ENCODE data around the gene DNAH14.

DNA sequence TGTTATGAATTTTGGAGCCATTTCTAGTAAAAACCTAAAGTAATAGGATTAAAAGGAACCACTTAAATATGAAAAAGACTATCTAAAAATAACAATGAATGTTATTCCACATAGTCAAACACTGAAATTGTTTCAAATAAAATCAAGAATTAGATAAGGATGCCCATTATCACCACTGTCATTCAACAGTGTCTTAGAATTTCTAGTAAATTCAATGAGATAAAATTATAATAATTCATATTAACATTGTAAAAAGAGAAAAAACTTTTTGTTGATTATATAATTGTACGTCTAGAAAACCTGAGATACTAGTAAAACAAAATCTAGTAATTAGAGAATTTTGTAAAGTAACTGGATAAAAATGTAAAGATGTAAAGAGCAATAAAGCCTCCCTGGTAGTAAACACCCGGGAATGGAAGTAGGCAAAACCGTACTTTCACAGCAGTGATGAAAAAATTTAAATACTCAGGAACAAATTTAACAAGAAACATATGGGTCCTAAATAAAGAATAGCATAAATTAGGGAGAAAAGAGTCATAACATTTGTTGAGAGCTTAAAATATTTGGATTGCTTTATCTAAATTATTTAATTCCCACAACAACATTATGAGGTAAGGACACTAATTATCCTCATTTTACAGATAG, 442.0 kb downstream of the DNAH14 start:
- TF ChIP-seq, protein P1, sequence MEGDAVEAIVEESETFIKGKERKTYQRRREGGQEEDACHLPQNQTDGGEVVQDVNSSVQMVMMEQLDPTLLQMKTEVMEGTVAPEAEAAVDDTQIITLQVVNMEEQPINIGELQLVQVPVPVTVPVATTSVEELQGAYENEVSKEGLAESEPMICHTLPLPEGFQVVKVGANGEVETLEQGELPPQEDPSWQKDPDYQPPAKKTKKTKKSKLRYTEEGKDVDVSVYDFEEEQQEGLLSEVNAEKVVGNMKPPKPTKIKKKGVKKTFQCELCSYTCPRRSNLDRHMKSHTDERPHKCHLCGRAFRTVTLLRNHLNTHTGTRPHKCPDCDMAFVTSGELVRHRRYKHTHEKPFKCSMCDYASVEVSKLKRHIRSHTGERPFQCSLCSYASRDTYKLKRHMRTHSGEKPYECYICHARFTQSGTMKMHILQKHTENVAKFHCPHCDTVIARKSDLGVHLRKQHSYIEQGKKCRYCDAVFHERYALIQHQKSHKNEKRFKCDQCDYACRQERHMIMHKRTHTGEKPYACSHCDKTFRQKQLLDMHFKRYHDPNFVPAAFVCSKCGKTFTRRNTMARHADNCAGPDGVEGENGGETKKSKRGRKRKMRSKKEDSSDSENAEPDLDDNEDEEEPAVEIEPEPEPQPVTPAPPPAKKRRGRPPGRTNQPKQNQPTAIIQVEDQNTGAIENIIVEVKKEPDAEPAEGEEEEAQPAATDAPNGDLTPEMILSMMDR (IDR thresholded peaks at IDR 0.05) = no peak
- no peak for TF ChIP-seq POLR2A (IDR thresholded peaks at IDR 0.05)

Data from adrenal gland (tissue), 5 donors.